SK-N-SH (cell line): ENCODE results near the gene RNGTT. TPM values are rescaled to one million over a fixed set of nuclear protein-coding genes. Genes with fewer than 3 reads are reported as not detected.
"Not testable (repeated sequence)": the region's sequence is repeated elsewhere in the genome, so short reads cannot be mapped to it uniquely, and the experiment has no call there.

Experiments used
- CTCF ChIA-PET: fragments of 300-600, 350-600 bp; formaldehyde crosslinking; extraction: SDS; loops from one replicate; lab custom pipeline; 2021; lab: Yijun Ruan, JAX
- POLR2A ChIA-PET: fragments of 350-600 bp; sonication (Branson Sonifier 250); formaldehyde crosslinking; extraction: SDS; loops from one replicate; lab custom pipeline; 2020; ENCODE audit warnings: antibody characterized with exemption, inconsistent platforms; lab: Yijun Ruan, JAX
- DNase-seq: peaks from one replicate; pipeline ENCODE4 v3.0.0; 2012
- H2AFZ ChIP-seq: fragments of 200-600 bp; sonication (generic); 2 replicates; pipeline ENCODE4 v1.8.1; 2016; ENCODE audit warnings: antibody characterized with exemption, mild to moderate bottlenecking, low read depth
- H3F3A ChIP-seq: fragments of 200-600 bp; sonication (generic); replicated peaks from 2 replicates; pipeline ENCODE3; 2016; ENCODE audit warnings: antibody characterized with exemption, mild to moderate bottlenecking; ENCODE audit not compliant: insufficient read depth
- H3K27ac ChIP-seq, 2 experiments: fragments of 200-500 bp in 1 of 2; fragments of 200-600 bp in 1 of 2; sonication (Bioruptor generic) in 1 of 2; sonication (generic), shearing (Covaris generic) in 1 of 2; 2 replicates each; pipeline versions ENCODE4 v1.5.1 to v1.6.1; 2014 to 2016; ENCODE audit warnings: low read depth in 2 of 2, inconsistent platforms in 1 of 2, low read length in 1 of 2, mild to moderate bottlenecking in 1 of 2, mixed read lengths in 1 of 2
- H3K27me3 ChIP-seq: fragments of 200-600 bp; sonication (generic), shearing (Covaris generic); 2 replicates; pipeline ENCODE4 v1.6.1; 2016; ENCODE audit warnings: mixed run types; ENCODE audit not compliant: insufficient read depth
- H3K36me3 ChIP-seq, 2 experiments: fragments of 200-500 bp in 1 of 2; fragments of 200-600 bp in 1 of 2; sonication (Bioruptor generic) in 1 of 2; sonication (generic) in 1 of 2; replicated peaks in 1 of 2; 2 replicates each; pipeline versions ENCODE3 to v1.5.1; 2014 to 2016; ENCODE audit warnings: low read length in 1 of 2, mild to moderate bottlenecking in 1 of 2; ENCODE audit not compliant: insufficient read depth in 2 of 2, control insufficient read depth in 1 of 2
- H3K4me1 ChIP-seq, 2 experiments: fragments of 200-500 bp in 1 of 2; fragments of 200-600 bp in 1 of 2; sonication (Bioruptor generic) in 1 of 2; sonication (generic), shearing (Covaris generic) in 1 of 2; 2 replicates each; pipeline versions ENCODE4 v1.5.1 to v1.6.1; 2014 to 2016; ENCODE audit warnings: low read depth in 1 of 2, low read length in 1 of 2, mixed run types in 1 of 2; ENCODE audit not compliant: insufficient read depth in 2 of 2, control insufficient read depth in 1 of 2
- H3K4me2 ChIP-seq: fragments of 200-600 bp; sonication (generic), shearing (Covaris generic); 2 replicates; pipeline ENCODE4 v1.6.1; 2017; ENCODE audit warnings: mixed run types
- H3K4me3 ChIP-seq, 2 experiments: fragments of 200-500 bp in 1 of 2; fragments of 200-600 bp in 1 of 2; sonication (Bioruptor generic) in 1 of 2; sonication (generic), shearing (Covaris generic) in 1 of 2; 2 replicates each; pipeline versions ENCODE4 v1.5.1 to v1.8.1; 2014 to 2016; ENCODE audit warnings: low read depth in 2 of 2, inconsistent platforms in 1 of 2, low read length in 1 of 2, mild to moderate bottlenecking in 1 of 2, mixed read lengths in 1 of 2, moderate library complexity in 1 of 2
- H3K79me2 ChIP-seq: fragments of 200-600 bp; sonication (generic); 2 replicates; pipeline ENCODE4 v1.8.1; 2017; ENCODE audit warnings: mild to moderate bottlenecking; ENCODE audit not compliant: insufficient read depth
- H3K9ac ChIP-seq: fragments of 200-600 bp; sonication (generic); 2 replicates; pipeline ENCODE4 v1.6.1; 2017; ENCODE audit warnings: mixed run types
- H3K9me2 ChIP-seq: fragments of 200-600 bp; sonication (generic); 2 replicates; pipeline ENCODE4 v1.6.1; 2017; ENCODE audit warnings: mixed run types
- H3K9me3 ChIP-seq: fragments of 200-600 bp; sonication (generic); 2 replicates; pipeline ENCODE4 v1.6.1; 2017; ENCODE audit warnings: mixed run types, mild to moderate bottlenecking, moderate library complexity
- H4K20me1 ChIP-seq: fragments of 200-600 bp; sonication (generic); 2 replicates; pipeline ENCODE4 v1.6.1; 2017; ENCODE audit warnings: mild to moderate bottlenecking, mixed run types; ENCODE audit not compliant: insufficient read depth
- CHD2 ChIP-seq: fragments of 150-350 bp; IDR thresholded peaks from 2 replicates; pipeline ENCODE4 v1.6.1; 2018; ENCODE audit warnings: low read length; ENCODE audit not compliant: partially characterized antibody
- ELF1 ChIP-seq: IDR thresholded peaks from 2 replicates; pipeline ENCODE4 v1.4.0; 2012
- EP300 ChIP-seq, 2 experiments: IDR thresholded peaks; 2 replicates each; pipeline versions ENCODE4 v1.4.0 to v1.6.1; 2012; ENCODE audit warnings: borderline replicate concordance in 1 of 2, low read depth in 1 of 2, low read length in 1 of 2
- RAD21 ChIP-seq: IDR thresholded peaks from 2 replicates; pipeline ENCODE4 v1.6.1; 2012; ENCODE audit warnings: mild to moderate bottlenecking, low read length
- RFX5 ChIP-seq: IDR thresholded peaks from 2 replicates; pipeline ENCODE4 v1.6.1; 2012; ENCODE audit warnings: mild to moderate bottlenecking, improper control_type of control experiment, low read length
- SMC3 ChIP-seq: IDR thresholded peaks from 2 replicates; pipeline ENCODE4 v1.6.1; 2012; ENCODE audit warnings: low read depth, low read length, improper control_type of control experiment
- TAF1 ChIP-seq: IDR thresholded peaks from 2 replicates; pipeline ENCODE4 v1.6.1; 2012; ENCODE audit warnings: low read depth, mild to moderate bottlenecking, low read length, moderate library complexity, borderline replicate concordance
- YY1 ChIP-seq: IDR thresholded peaks from 2 replicates; pipeline ENCODE4 v1.4.0; 2012; ENCODE audit warnings: low read depth, mild to moderate bottlenecking
- WGBS: methylation state at CpG from one replicate; pipeline ENCODE4 v1.1.6; 2017; ENCODE audit warnings: low lambda C conversion rate; 5-methylcytosine and 5-hydroxymethylcytosine counted together
- polyA plus RNA-seq, 3 experiments: library from polyadenylated mRNA; depleted of rRNA; stranded (reverse); fragments of >200 nt; gene quantifications; 2 replicates each; pipeline ENCODE4 v1.2.3, GENCODE V29; 2012
- TF ChIP-seq, protein P1 (sequence below): IDR thresholded peaks from 2 replicates; pipeline ENCODE4 v1.4.0; 2012; ENCODE audit warnings: low read depth
- TF ChIP-seq, protein P2 (sequence below): IDR thresholded peaks from 2 replicates; pipeline ENCODE4; 2012
- TF ChIP-seq, protein P3 (sequence below): IDR thresholded peaks from 2 replicates; pipeline ENCODE4 v1.4.0; 2012; ENCODE audit warnings: low read depth, borderline replicate concordance
- TF ChIP-seq, protein P4 (sequence below): fragments of 200-600 bp; sonication (generic); IDR thresholded peaks from 2 replicates; pipeline ENCODE4 v1.6.1; 2017; ENCODE audit warnings: antibody characterized with exemption, mild to moderate bottlenecking, moderate library complexity

Gene RNGTT
- polyA plus RNA-seq, 1 of the 3 experiments (the other 2 are of a cell fraction) = 3.3 TPM

DNA sequence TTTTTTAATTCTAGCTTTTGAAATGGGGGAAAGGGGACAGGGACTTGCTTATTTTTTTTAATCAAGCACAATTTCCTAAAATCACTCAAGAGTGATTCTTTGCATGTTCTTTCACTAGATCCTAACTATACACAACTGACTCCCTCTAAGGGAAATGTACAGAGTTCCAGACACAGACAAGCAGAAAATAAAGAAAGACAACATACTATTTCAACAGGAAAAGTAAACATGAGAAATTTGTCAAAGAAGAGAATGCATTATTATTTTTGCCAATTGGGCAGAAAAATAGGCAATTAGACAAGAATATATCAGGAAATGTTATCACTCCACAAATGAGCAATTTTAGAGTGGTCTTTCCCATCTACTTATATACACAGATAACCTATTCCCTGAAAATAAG, 128.2 kb downstream of the RNGTT start:
- ChIA-PET CTCF (no interaction called here), POLR2A (no interaction called here)
- no peaks in the 10 kb centered on the region for H3K27me3 ChIP-seq
- H4K20me1 ChIP-seq = no peaks in the 10 kb centered on the region
- H3K4me1 ChIP-seq = no peaks in the 10 kb centered on the region
- no peak overlapping the region for H3K9ac ChIP-seq
- peaks cover 0 to 16% of the 10 kb centered on the region in 2 experiments for H3K36me3 ChIP-seq
- peaks cover 25% of the 10 kb centered on the region for H3K79me2 ChIP-seq
- no peak for DNase-seq
- H3F3A ChIP-seq = no peaks in the 10 kb centered on the region
- H2AFZ ChIP-seq = no peak overlapping the region
- H3K4me3 ChIP-seq = no peak overlapping the region
- H3K4me2 ChIP-seq = no peak overlapping the region
- H3K9me2 ChIP-seq = no peaks in the 10 kb centered on the region
- TF ChIP-seq SMC3 (no peak), ELF1 (no peak), RFX5 (no peak), EP300 (IDR thresholded peaks at IDR 0.05; ENCODE audit: borderline replicate concordance in 1 of 2, low read depth in 1 of 2, low read length in 1 of 2) (no peak), TAF1 (no peak), YY1 (no peak), CHD2 (no peak), RAD21 (no peak)
- TF ChIP-seq, protein P1, sequence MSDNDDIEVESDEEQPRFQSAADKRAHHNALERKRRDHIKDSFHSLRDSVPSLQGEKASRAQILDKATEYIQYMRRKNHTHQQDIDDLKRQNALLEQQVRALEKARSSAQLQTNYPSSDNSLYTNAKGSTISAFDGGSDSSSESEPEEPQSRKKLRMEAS = no peak
- TF ChIP-seq, protein P2, sequence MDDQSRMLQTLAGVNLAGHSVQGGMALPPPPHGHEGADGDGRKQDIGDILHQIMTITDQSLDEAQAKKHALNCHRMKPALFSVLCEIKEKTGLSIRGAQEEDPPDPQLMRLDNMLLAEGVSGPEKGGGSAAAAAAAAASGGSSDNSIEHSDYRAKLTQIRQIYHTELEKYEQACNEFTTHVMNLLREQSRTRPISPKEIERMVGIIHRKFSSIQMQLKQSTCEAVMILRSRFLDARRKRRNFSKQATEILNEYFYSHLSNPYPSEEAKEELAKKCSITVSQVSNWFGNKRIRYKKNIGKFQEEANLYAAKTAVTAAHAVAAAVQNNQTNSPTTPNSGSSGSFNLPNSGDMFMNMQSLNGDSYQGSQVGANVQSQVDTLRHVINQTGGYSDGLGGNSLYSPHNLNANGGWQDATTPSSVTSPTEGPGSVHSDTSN = no peak
- TF ChIP-seq, protein P3, sequence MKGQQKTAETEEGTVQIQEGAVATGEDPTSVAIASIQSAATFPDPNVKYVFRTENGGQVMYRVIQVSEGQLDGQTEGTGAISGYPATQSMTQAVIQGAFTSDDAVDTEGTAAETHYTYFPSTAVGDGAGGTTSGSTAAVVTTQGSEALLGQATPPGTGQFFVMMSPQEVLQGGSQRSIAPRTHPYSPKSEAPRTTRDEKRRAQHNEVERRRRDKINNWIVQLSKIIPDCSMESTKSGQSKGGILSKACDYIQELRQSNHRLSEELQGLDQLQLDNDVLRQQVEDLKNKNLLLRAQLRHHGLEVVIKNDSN = no peak
- TF ChIP-seq, protein P4, sequence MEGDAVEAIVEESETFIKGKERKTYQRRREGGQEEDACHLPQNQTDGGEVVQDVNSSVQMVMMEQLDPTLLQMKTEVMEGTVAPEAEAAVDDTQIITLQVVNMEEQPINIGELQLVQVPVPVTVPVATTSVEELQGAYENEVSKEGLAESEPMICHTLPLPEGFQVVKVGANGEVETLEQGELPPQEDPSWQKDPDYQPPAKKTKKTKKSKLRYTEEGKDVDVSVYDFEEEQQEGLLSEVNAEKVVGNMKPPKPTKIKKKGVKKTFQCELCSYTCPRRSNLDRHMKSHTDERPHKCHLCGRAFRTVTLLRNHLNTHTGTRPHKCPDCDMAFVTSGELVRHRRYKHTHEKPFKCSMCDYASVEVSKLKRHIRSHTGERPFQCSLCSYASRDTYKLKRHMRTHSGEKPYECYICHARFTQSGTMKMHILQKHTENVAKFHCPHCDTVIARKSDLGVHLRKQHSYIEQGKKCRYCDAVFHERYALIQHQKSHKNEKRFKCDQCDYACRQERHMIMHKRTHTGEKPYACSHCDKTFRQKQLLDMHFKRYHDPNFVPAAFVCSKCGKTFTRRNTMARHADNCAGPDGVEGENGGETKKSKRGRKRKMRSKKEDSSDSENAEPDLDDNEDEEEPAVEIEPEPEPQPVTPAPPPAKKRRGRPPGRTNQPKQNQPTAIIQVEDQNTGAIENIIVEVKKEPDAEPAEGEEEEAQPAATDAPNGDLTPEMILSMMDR = no peak
- no peak overlapping the region for H3K27ac ChIP-seq
- no peaks in the 10 kb centered on the region; the same call in 1 of the 2 replicates for H3K9me3 ChIP-seq

DNA sequence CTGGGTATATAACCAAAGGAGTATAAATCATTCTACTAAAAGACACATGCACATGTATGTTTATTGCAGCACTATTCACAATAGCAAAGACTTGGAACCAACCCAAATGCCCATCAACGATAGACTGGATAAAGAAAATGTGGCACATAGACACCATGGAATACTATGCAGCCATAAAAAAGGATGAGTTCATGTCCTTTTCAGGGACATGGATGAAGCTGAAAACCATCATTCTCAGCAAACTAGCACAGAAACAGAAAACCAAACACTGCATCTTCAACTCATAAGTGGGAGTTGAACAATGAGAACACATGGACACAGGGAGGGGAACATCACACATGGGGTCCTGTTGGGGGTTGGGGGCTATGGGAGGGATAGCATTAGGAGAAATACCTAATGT, 130.3 kb downstream of the RNGTT start:
- H3K27ac ChIP-seq, H3K4me2 ChIP-seq, H3K36me3 ChIP-seq, H3K9me2 ChIP-seq, H3K4me1 ChIP-seq, H2AFZ ChIP-seq, H3K9me3 ChIP-seq, H3K27me3 ChIP-seq, POLR2A ChIA-PET, H4K20me1 ChIP-seq, H3F3A ChIP-seq, H3K4me3 ChIP-seq, DNase-seq, H3K9ac ChIP-seq: not testable (repeated sequence)
- CTCF ChIA-PET = interaction anchor here (0.7 kb wide), 1 partner anchor 52 kb away, joined by 3 read pairs; no protein-coding TSS in a partner anchor
- 81% methylated on average over 1 of the region's 1 CpG for WGBS
- H3K79me2 ChIP-seq = peaks cover 30% of the 10 kb centered on the region

DNA sequence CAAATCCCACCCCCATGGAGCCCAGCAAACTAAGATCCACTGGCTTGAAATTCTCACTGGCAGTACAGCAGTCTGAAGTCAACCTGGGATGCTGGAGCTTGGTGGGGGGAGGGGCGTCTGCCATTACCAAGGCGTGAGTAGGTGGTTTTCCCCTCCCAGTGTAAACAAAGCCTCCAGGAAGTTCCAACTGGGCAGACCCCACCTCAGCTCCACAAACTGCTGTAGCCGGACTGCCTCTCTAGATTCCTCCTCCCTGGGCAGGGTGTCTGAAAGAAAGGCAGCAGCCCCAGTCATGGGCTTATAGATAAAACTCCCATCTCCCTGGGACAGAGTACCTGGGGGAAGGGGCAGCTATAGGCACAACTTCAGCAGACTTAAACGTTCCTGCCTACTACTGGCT, 135.8 kb downstream of the RNGTT start:
- H3K4me3 ChIP-seq, H3K36me3 ChIP-seq, H3K9me3 ChIP-seq, H3K27ac ChIP-seq, H4K20me1 ChIP-seq, DNase-seq, H2AFZ ChIP-seq, POLR2A ChIA-PET, H3K27me3 ChIP-seq, H3F3A ChIP-seq, H3K9ac ChIP-seq, CTCF ChIA-PET, H3K9me2 ChIP-seq, H3K4me1 ChIP-seq, H3K4me2 ChIP-seq: not testable (repeated sequence)
- 94% methylated on average over 4 of the region's 4 CpGs for WGBS
- peaks cover 19% of the 10 kb centered on the region for H3K79me2 ChIP-seq
